Activated CD4-positive, alpha-beta T cell treated with anti-CD3 and anti-CD28 coated beads for 48 hours (primary cell): ENCODE results near the gene ZNF865.

Source experiments
- DNase-seq: peaks from one replicate; pipeline ENCODE4 v3.0.0-alpha.2; 2020

The ZNF865 gene

GRCh38 chr19:55663846-55664536 lies 58.5 kb downstream of the ZNF865 start:
- DNase-seq: no peak

- DNase-seq: no peak
These were observed 61.0 kb downstream of the ZNF865 start for GRCh38 chr19:55666343-55667005.
